Measurements from ENCODE around the gene CSK. TPM values are rescaled to one million over a fixed set of nuclear protein-coding genes. Genes with fewer than 3 reads are reported as not detected.

CSK gene
- total RNA-seq, 1 experiment from 2014 or later, result 49.2 TPM

DNA sequence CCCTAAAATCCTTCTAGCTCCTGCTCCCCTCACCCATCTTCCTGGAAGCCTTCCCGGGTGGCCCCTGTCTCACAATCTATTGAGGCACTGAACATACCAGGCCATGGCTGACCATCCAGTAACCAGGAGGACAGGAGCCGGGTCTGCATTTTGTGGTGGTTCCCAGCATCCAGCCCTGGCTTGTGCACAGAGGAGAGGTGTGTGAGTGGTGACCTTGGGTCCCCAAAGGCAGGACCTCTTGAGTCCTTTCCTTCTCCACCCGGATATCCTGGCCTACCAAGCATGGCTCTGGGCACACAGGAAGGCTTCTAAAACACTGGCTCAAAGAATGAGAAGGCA is 7.8 kb downstream of the CSK start:
- H4K5ac ChIP-seq (ENCODE audit: insufficient read length, low read depth, low read length), result no peak overlapping the region
- no peaks in the 10 kb centered on the region for H3K79me2 ChIP-seq (ENCODE audit: insufficient read depth, low read length)
- H3K27ac ChIP-seq (ENCODE audit: insufficient read length, low read depth, low read length), result no peak overlapping the region
- H2AK5ac ChIP-seq (ENCODE audit: insufficient read length, low read length), result no peak overlapping the region
- H3K9ac ChIP-seq (ENCODE audit: extremely low read depth, insufficient read length, low read length), result no peak overlapping the region
- H3K9me3 Mint-ChIP-seq, result no peaks in the 10 kb centered on the region; a peak in 1 of 5 replicates
- H3K18ac ChIP-seq (ENCODE audit: insufficient read length, low read depth, low read length), result no peak overlapping the region
- no peak overlapping the region for H2BK12ac ChIP-seq (ENCODE audit: insufficient read length, low read depth, low read length)
- H2BK15ac ChIP-seq (ENCODE audit: low read depth, low read length), result no peak overlapping the region
- no peaks in the 10 kb centered on the region for H4K20me1 ChIP-seq (ENCODE audit: control insufficient read depth, insufficient read depth, insufficient read length)
- no peaks in the 10 kb centered on the region for H3K79me1 ChIP-seq (ENCODE audit: insufficient read depth, low read depth, low read length, poor library complexity, severe bottlenecking)
- H4K8ac ChIP-seq (replicated peaks; ENCODE audit: insufficient read length, low read depth, low read length), result no peak overlapping the region
- no peak for DNase-seq
- no peak overlapping the region for H3K23ac ChIP-seq (ENCODE audit: insufficient read length, low read depth, low read length)
- H3K4ac ChIP-seq (ENCODE audit: low read depth, low read length), result no peak overlapping the region
- H4K91ac ChIP-seq (ENCODE audit: insufficient read length, low read depth, low read length), result no peak overlapping the region
- no peak overlapping the region for H3K56ac ChIP-seq (ENCODE audit: insufficient read length, low read depth, low read length)
- H3K4me1 ChIP-seq (ENCODE audit: insufficient read depth, low read length), result peaks cover 7% of the 10 kb centered on the region; the same call in 1 of the 2 replicates
- H3K36me3 Mint-ChIP-seq (ENCODE audit: insufficient read depth in 1 of 3, low read depth in 3 of 3), result peaks cover 0 to 5% (median 4%) of the 10 kb centered on the region in 3 experiments; a peak in 4 of 7 replicates
- no peaks in the 10 kb centered on the region for H3K9me3 ChIP-seq (ENCODE audit: control insufficient read depth, low read depth, low read length)
- peaks cover 36 to 43% of the 10 kb centered on the region in 2 experiments for H3K4me1 Mint-ChIP-seq
- H3K14ac ChIP-seq (ENCODE audit: insufficient read depth, low read length), result no peak overlapping the region
- no peak overlapping the region for H3T11ph ChIP-seq (ENCODE audit: low read length)
- H2BK120ac ChIP-seq (ENCODE audit: low read depth, low read length, poor library complexity, severe bottlenecking), result no peak overlapping the region
- no peak overlapping the region for H2BK5ac ChIP-seq (ENCODE audit: insufficient read length, low read length)
- H3K27ac Mint-ChIP-seq, result no peak overlapping the region
- no peak overlapping the region for H3K4me3 Mint-ChIP-seq
- no CpG with 5 or more reads among the region's 3 CpGs for WGBS (ENCODE audit: extremely low coverage, insufficient read length, low lambda C conversion rate)
- H3K4me2 ChIP-seq (ENCODE audit: insufficient read depth, insufficient read length, low read length), result no peak overlapping the region
- H3K27me3 ChIP-seq (ENCODE audit: insufficient read depth, low read length), result no peaks in the 10 kb centered on the region; the same call in 1 of the 2 replicates
- no peak overlapping the region for H2AFZ ChIP-seq (ENCODE audit: low read length)
- TF ChIP-seq, protein P1, sequence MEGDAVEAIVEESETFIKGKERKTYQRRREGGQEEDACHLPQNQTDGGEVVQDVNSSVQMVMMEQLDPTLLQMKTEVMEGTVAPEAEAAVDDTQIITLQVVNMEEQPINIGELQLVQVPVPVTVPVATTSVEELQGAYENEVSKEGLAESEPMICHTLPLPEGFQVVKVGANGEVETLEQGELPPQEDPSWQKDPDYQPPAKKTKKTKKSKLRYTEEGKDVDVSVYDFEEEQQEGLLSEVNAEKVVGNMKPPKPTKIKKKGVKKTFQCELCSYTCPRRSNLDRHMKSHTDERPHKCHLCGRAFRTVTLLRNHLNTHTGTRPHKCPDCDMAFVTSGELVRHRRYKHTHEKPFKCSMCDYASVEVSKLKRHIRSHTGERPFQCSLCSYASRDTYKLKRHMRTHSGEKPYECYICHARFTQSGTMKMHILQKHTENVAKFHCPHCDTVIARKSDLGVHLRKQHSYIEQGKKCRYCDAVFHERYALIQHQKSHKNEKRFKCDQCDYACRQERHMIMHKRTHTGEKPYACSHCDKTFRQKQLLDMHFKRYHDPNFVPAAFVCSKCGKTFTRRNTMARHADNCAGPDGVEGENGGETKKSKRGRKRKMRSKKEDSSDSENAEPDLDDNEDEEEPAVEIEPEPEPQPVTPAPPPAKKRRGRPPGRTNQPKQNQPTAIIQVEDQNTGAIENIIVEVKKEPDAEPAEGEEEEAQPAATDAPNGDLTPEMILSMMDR (conservative IDR thresholded peaks at IDR 0.05), result no peak
- H2BK20ac ChIP-seq (ENCODE audit: low read depth, low read length, poor library complexity, severe bottlenecking), result no peak overlapping the region
- no peaks in the 10 kb centered on the region for H3K23me2 ChIP-seq (ENCODE audit: insufficient read length, low read depth, low read length, poor library complexity, severe bottlenecking)
- no peaks in the 10 kb centered on the region; the same call in 1 of the 2 replicates for H3K27me3 Mint-ChIP-seq (ENCODE audit: low read depth)

Data from H9 (cell line).